GM12878 (cell line): ENCODE measurements around the gene RECK. TPM values are rescaled to one million over a fixed set of nuclear protein-coding genes. Genes with fewer than 3 reads are reported as not detected.

Experiments
- ATAC-seq: fragments of 200-7000 bp; cut with Tn5 transposase; 3 replicates; pipeline ENCODE4 v1.9.1; 2020; ENCODE audit warnings: mild to moderate bottlenecking, moderate library complexity
- BruUV-seq: library from RNA; stranded (reverse); fragments of 400-500 nt; replicated peaks from 2 replicates; lab custom pipeline; 2021; lab: Mats Ljungman, UMichigan
- CTCF ChIA-PET: fragments of 300-600 bp; sonication (Branson Sonifier 250); formaldehyde crosslinking; extraction: SDS; loops from one replicate; lab custom pipeline; 2021; ENCODE audit warnings: inconsistent platforms; lab: Yijun Ruan, JAX
- POLR2A ChIA-PET: fragments of 350-600 bp; formaldehyde crosslinking; extraction: SDS; loops from one replicate; lab custom pipeline; 2021; ENCODE audit warnings: inconsistent platforms; lab: Charles Lee
- RAD21 ChIA-PET: fragments of 300-600 bp; sonication (Branson Sonifier 250); formaldehyde crosslinking; loops from one replicate; lab custom pipeline; 2023; ENCODE audit warnings: antibody characterized with exemption; ENCODE audit not compliant: unreplicated experiment; lab: Charles Lee
- SMC1A ChIA-PET: fragments of 300-600 bp; sonication (Branson Sonifier 250); formaldehyde crosslinking; loops from one replicate; lab custom pipeline; 2023; ENCODE audit not compliant: unreplicated experiment, uncharacterized antibody; lab: Charles Lee
- DNase-seq: peaks from one replicate; pipeline ENCODE4 v3.0.0-alpha.2; 2011; ENCODE audit warnings: low read depth, low spot score
- FAIRE-seq: peaks from 3 replicates; lab custom pipeline; 2011; peaks lifted over from hg19 to GRCh38; lab: Jason Lieb, UNC
- H2AFZ ChIP-seq: 2 replicates; pipeline ENCODE4 v1.6.0; 2011; ENCODE audit warnings: low read depth, low read length, control low read depth; ENCODE audit not compliant: control insufficient read depth
- H3K27ac ChIP-seq: 2 replicates; pipeline ENCODE4 v1.5.1; 2011; ENCODE audit warnings: control low read depth; ENCODE audit not compliant: control insufficient read depth, insufficient read depth
- H3K27me3 ChIP-seq, 2 experiments: replicated peaks in 1 of 2; 2 replicates each; pipeline versions ENCODE4 v1.6.0 to v1.6.1; 2011; ENCODE audit warnings: low read length in 1 of 2; ENCODE audit not compliant: control insufficient read depth in 2 of 2, insufficient read depth in 2 of 2
- H3K36me3 ChIP-seq, 2 experiments: 2 replicates each; pipeline ENCODE4 v1.5.1; 2011; ENCODE audit warnings: low read length in 1 of 2; ENCODE audit not compliant: control insufficient read depth in 2 of 2, insufficient read depth in 2 of 2
- H3K4me1 ChIP-seq: 2 replicates; pipeline ENCODE4 v1.6.1; 2011; ENCODE audit warnings: mild to moderate bottlenecking, low read length, moderate library complexity, mixed read lengths; ENCODE audit not compliant: control insufficient read depth, insufficient read depth
- H3K4me2 ChIP-seq: 2 replicates; pipeline ENCODE4 v1.6.0; 2011; ENCODE audit warnings: control low read depth; ENCODE audit not compliant: control insufficient read depth, insufficient read depth
- H3K4me3 ChIP-seq: fragments of 200-600 bp; sonication (generic); 2 replicates; pipeline ENCODE4 v1.5.1; 2016
- H3K79me2 ChIP-seq: 2 replicates; pipeline ENCODE4 v1.6.0; 2011; ENCODE audit warnings: low read length; ENCODE audit not compliant: control insufficient read depth, insufficient read depth
- H3K9ac ChIP-seq: 2 replicates; pipeline ENCODE4 v1.8.0; 2011; ENCODE audit warnings: low read length, control low read depth, mixed read lengths; ENCODE audit not compliant: control insufficient read depth, insufficient read depth
- H3K9me3 ChIP-seq: replicated peaks from 3 replicates; pipeline ENCODE4 v1.5.1; 2011; ENCODE audit warnings: mild to moderate bottlenecking, low read length; ENCODE audit not compliant: control insufficient read depth, insufficient read depth
- H4K20me1 ChIP-seq: 2 replicates; pipeline ENCODE4 v1.6.0; 2011; ENCODE audit not compliant: control insufficient read depth, insufficient read depth
- CBX3 ChIP-seq: fragments of 200-600 bp; sonication (generic); IDR thresholded peaks from 2 replicates; pipeline ENCODE4 v1.6.1; 2016; ENCODE audit warnings: low read depth, borderline replicate concordance
- NR2C2 ChIP-seq: IDR thresholded peaks from 2 replicates; pipeline ENCODE4 v1.6.1; 2011; ENCODE audit warnings: borderline replicate concordance, low read depth; ENCODE audit not compliant: control insufficient read depth, insufficient read length
- POLR2AphosphoS2 ChIP-seq: IDR thresholded peaks from 2 replicates; pipeline ENCODE4 v1.6.1; 2011; ENCODE audit warnings: low read depth, mild to moderate bottlenecking, low read length, improper control_type of control experiment, moderate library complexity
- RB1 ChIP-seq: fragments of 450-650 bp; formaldehyde crosslinking; IDR thresholded peaks from 2 replicates; pipeline ENCODE4 v1.6.1; 2017; ENCODE audit warnings: mild to moderate bottlenecking, borderline replicate concordance
- RCOR1 ChIP-seq: conservative IDR thresholded peaks from 2 replicates; pipeline ENCODE4 v1.6.1; 2012; ENCODE audit warnings: low read depth, low read length, improper control_type of control experiment
- SMAD5 ChIP-seq: IDR thresholded peaks from 2 replicates; pipeline ENCODE4 v1.6.1; 2016; ENCODE audit warnings: antibody characterized with exemption, low read depth
- SREBF2 ChIP-seq: IDR thresholded peaks from 2 replicates; pipeline ENCODE4 v1.6.1; 2012; ENCODE audit warnings: mild to moderate bottlenecking, low read length
- WRNIP1 ChIP-seq: IDR thresholded peaks from 2 replicates; pipeline ENCODE4 v1.6.1; 2011; ENCODE audit warnings: low read depth, low read length, improper control_type of control experiment, borderline replicate concordance
- WGBS: methylation state at CpG from one replicate; pipeline ENCODE4 v1.1.6; 2016; ENCODE audit warnings: low lambda C conversion rate; ENCODE audit not compliant: insufficient replicate concordance, insufficient coverage; ENCODE audit errors: missing lambda C conversion rate; 5-methylcytosine and 5-hydroxymethylcytosine counted together
- in situ Hi-C: fragments of 300-500 bp; cut with MboI; formaldehyde crosslinking; loops from 9 replicates; pipeline ENCODE4 v1.14.3; 2018; ENCODE audit warnings: mixed read lengths
- intact Hi-C: fragments of 100-400 bp; cut with micrococcal nuclease; formaldehyde crosslinking; loops from one replicate; pipeline ENCODE4 v1.14.2; 2022; ENCODE audit not compliant: unreplicated experiment
- polyA plus RNA-seq, 11 experiments: library from polyadenylated mRNA; depleted of rRNA in 4 of 11; unstranded in 6 of 11; stranded (reverse) in 5 of 11; fragments of >200 nt; fragmentation: Nextera tagmentation in 4 of 11; fragmentation: Illumina TruSeq in 1 of 11; extraction: Ambion mirVana in 4 of 11; extraction: Trizol in 1 of 11; gene quantifications; 1 replicate in 1 of 11; 2 replicates in 10 of 11; pipeline versions ENCODE4 v1.2.1 to v1.2.3, GENCODE V29; 2011 to 2016; ENCODE audit warnings: inconsistent platforms in 2 of 11, missing spikeins in 2 of 11, low read depth in 1 of 11
- total RNA-seq, 4 experiments: library from RNA; depleted of rRNA in 3 of 4; stranded (reverse); fragments of >200 nt in 3 of 4; fragmentation: Illumina TruSeq in 1 of 4; extraction: Trizol in 1 of 4; gene quantifications; 2 replicates each; pipeline versions ENCODE4 v1.2.1 to v1.2.3, GENCODE V29; 2013 to 2021
- TF ChIP-seq, protein P1 (sequence below): IDR thresholded peaks from 2 replicates; pipeline ENCODE4 v1.6.1; 2011; ENCODE audit warnings: borderline replicate concordance, low read depth, mild to moderate bottlenecking, moderate library complexity, mixed read lengths, low read length; ENCODE audit not compliant: insufficient read depth; ENCODE audit errors: extremely low read length
- TF ChIP-seq, protein P2 (sequence below): IDR thresholded peaks from 2 replicates; pipeline ENCODE4 v1.6.1; 2012; ENCODE audit warnings: low read length, inconsistent platforms
- TF ChIP-seq, protein P3 (sequence below): fragments of 450-650 bp; IDR thresholded peaks from 2 replicates; pipeline ENCODE4 v1.6.1; 2016; ENCODE audit warnings: mild to moderate bottlenecking
- TF ChIP-seq, protein P4 (sequence below): fragments of 450-650 bp; IDR thresholded peaks from 2 replicates; pipeline ENCODE4 v1.6.1; 2016; ENCODE audit warnings: mild to moderate bottlenecking, moderate library complexity, borderline replicate concordance

RECK gene
- total and polyA plus RNA-seq, 10 of the 15 experiments (the other 5 are each of a cell fraction or from before 2014, with no cell fraction given), result 0.02 to 0.40 (median 0.13) TPM

DNA sequence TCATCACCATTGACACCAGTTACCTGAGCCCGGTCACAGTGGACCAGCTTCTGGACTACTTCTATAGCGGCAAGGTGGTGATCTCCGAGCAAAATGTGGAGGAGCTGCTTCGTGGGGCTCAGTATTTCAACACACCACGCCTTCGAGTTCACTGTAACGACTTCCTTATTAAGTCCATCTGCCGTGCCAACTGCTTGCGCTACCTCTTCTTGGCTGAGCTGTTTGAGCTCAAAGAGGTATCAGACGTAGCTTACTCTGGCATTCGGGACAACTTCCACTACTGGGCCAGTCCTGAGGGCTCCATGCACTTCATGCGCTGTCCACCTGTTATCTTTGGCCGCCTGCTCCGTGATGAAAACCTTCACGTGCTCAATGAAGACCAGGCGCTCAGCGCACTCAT, 133.0 kb downstream of the RECK start (continued):
- TF ChIP-seq WRNIP1 (no peak), RB1 (no peak)

DNA sequence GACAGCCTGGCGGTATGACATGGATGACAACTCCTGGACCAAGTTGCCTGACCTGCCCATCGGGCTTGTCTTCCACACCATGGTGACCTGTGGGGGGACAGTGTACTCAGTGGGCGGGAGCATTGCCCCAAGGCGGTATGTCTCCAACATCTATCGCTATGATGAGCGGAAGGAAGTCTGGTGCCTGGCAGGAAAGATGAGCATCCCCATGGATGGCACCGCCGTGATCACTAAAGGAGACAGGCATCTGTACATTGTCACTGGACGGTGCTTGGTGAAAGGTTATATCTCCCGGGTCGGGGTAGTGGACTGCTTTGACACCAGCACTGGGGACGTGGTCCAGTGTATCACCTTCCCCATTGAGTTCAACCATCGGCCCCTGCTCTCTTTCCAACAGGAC, 133.8 kb downstream of the RECK start:
- in situ Hi-C loops, result no loop called here
- POLR2A ChIA-PET, result no interaction called here
- TF ChIP-seq, protein P1, sequence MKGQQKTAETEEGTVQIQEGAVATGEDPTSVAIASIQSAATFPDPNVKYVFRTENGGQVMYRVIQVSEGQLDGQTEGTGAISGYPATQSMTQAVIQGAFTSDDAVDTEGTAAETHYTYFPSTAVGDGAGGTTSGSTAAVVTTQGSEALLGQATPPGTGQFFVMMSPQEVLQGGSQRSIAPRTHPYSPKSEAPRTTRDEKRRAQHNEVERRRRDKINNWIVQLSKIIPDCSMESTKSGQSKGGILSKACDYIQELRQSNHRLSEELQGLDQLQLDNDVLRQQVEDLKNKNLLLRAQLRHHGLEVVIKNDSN, result no peak
- TF ChIP-seq, protein P2, sequence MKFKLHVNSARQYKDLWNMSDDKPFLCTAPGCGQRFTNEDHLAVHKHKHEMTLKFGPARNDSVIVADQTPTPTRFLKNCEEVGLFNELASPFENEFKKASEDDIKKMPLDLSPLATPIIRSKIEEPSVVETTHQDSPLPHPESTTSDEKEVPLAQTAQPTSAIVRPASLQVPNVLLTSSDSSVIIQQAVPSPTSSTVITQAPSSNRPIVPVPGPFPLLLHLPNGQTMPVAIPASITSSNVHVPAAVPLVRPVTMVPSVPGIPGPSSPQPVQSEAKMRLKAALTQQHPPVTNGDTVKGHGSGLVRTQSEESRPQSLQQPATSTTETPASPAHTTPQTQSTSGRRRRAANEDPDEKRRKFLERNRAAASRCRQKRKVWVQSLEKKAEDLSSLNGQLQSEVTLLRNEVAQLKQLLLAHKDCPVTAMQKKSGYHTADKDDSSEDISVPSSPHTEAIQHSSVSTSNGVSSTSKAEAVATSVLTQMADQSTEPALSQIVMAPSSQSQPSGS, result no peak
- TF ChIP-seq RCOR1, result no peak
- no peak for TF ChIP-seq POLR2AphosphoS2
- no peak for TF ChIP-seq SMAD5
- TF ChIP-seq CBX3, result no peak
- TF ChIP-seq NR2C2, result no peak
- TF ChIP-seq, protein P3, sequence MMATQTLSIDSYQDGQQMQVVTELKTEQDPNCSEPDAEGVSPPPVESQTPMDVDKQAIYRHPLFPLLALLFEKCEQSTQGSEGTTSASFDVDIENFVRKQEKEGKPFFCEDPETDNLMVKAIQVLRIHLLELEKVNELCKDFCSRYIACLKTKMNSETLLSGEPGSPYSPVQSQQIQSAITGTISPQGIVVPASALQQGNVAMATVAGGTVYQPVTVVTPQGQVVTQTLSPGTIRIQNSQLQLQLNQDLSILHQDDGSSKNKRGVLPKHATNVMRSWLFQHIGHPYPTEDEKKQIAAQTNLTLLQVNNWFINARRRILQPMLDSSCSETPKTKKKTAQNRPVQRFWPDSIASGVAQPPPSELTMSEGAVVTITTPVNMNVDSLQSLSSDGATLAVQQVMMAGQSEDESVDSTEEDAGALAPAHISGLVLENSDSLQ, result no peak
- TF ChIP-seq SREBF2, result no peak
- TF ChIP-seq, protein P4, sequence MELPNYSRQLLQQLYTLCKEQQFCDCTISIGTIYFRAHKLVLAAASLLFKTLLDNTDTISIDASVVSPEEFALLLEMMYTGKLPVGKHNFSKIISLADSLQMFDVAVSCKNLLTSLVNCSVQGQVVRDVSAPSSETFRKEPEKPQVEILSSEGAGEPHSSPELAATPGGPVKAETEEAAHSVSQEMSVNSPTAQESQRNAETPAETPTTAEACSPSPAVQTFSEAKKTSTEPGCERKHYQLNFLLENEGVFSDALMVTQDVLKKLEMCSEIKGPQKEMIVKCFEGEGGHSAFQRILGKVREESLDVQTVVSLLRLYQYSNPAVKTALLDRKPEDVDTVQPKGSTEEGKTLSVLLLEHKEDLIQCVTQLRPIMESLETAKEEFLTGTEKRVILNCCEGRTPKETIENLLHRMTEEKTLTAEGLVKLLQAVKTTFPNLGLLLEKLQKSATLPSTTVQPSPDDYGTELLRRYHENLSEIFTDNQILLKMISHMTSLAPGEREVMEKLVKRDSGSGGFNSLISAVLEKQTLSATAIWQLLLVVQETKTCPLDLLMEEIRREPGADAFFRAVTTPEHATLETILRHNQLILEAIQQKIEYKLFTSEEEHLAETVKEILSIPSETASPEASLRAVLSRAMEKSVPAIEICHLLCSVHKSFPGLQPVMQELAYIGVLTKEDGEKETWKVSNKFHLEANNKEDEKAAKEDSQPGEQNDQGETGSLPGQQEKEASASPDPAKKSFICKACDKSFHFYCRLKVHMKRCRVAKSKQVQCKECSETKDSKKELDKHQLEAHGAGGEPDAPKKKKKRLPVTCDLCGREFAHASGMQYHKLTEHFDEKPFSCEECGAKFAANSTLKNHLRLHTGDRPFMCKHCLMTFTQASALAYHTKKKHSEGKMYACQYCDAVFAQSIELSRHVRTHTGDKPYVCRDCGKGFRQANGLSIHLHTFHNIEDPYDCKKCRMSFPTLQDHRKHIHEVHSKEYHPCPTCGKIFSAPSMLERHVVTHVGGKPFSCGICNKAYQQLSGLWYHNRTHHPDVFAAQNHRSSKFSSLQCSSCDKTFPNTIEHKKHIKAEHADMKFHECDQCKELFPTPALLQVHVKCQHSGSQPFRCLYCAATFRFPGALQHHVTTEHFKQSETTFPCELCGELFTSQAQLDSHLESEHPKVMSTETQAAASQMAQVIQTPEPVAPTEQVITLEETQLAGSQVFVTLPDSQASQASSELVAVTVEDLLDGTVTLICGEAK, result no peak

More for the DNA sequence above, 133.8 kb downstream of the RECK start:
- Histone ChIP-seq H3K27me3 (no peaks in the 10 kb centered on the region; a peak in 2 of 4 replicates), H3K9me3 (no peaks in the 10 kb centered on the region), H3K9ac (no peak overlapping the region), H4K20me1 (no peaks in the 10 kb centered on the region), H3K36me3 (no peaks in the 10 kb centered on the region), H2AFZ (no peak overlapping the region), H3K79me2 (no peaks in the 10 kb centered on the region), H3K27ac (no peak overlapping the region), H3K4me3 (no peak overlapping the region), H3K4me2 (no peak overlapping the region), H3K4me1 (peaks cover 3% of the 10 kb centered on the region; the same call in 1 of the 2 replicates)
- ChIA-PET SMC1A (interaction anchor here (9.1 kb wide), 1 partner anchor 68 kb away, joined by 134 read pairs; no protein-coding TSS in a partner anchor), CTCF (interaction anchor here (4.3 kb wide), 1 partner anchor 68 kb away, joined by 19 read pairs; no protein-coding TSS in a partner anchor), RAD21 (no interaction called here)
- intact Hi-C loops, result no loop called here
- DNase-seq (no peak), FAIRE-seq (no peak), ATAC-seq (no peak)
- BruUV-seq, result no TSS peak
- 59% methylated on average over 13 of the region's 13 CpGs for WGBS
